Astrocyte (in vitro differentiated cells and primary cell): ENCODE data around the gene AIMP2.

ENCODE experiments used
- CTCF ChIP-seq: IDR thresholded peaks from 2 replicates; pipeline ENCODE4 v1.5.1; 2011; ENCODE audit warnings: low read depth, mild to moderate bottlenecking, inconsistent platforms, low read length, moderate library complexity; ENCODE audit not compliant: insufficient read depth
- EZH2 ChIP-seq: IDR thresholded peaks from 2 replicates; pipeline ENCODE4 v1.6.1; 2012; ENCODE audit warnings: mild to moderate bottlenecking, low read length, inconsistent platforms; ENCODE audit not compliant: insufficient read depth

GRCh38 chr7:6032641-6033040, 23.6 kb downstream of the AIMP2 start:
- no peak for TF ChIP-seq CTCF
- no peak for TF ChIP-seq EZH2
